IMR-90 (cell line): ENCODE data around the gene REV3L. TPM values are rescaled to one million over a fixed set of nuclear protein-coding genes. Genes with fewer than 3 reads are reported as not detected.

Experiments
- ATAC-seq: fragments of 200-7000 bp; cut with Tn5 transposase; 2 replicates; pipeline ENCODE4 v1.9.1; 2020; ENCODE audit warnings: low read depth, mild to moderate bottlenecking, moderate library complexity
- BruUV-seq: library from RNA; stranded (reverse); fragments of 400-500 nt; replicated peaks from 2 replicates; lab custom pipeline; 2021; lab: Mats Ljungman, UMichigan
- CTCF ChIA-PET: fragments of 300-600 bp; formaldehyde crosslinking; extraction: SDS; loops from one replicate; lab custom pipeline; 2021; ENCODE audit warnings: antibody characterized with exemption; lab: Yijun Ruan, JAX
- POLR2A ChIA-PET: fragments of 300-600 bp; sonication (Branson Sonifier 250); formaldehyde crosslinking; loops from one replicate; lab custom pipeline; 2022; ENCODE audit warnings: antibody characterized with exemption; ENCODE audit not compliant: unreplicated experiment; lab: Charles Lee
- DNase-seq: peaks from one replicate; pipeline ENCODE4 v3.0.0; 2013
- H2AFZ ChIP-seq: replicated peaks from 2 replicates; pipeline ENCODE3; 2013; ENCODE audit warnings: low read length, mild to moderate bottlenecking; ENCODE audit not compliant: poor library complexity
- H2AK5ac ChIP-seq: 2 replicates; pipeline ENCODE4 v1.6.1; 2013; ENCODE audit warnings: low read depth, low read length, inconsistent platforms
- H2AK9ac ChIP-seq: replicated peaks from 2 replicates; pipeline ENCODE3; 2013; ENCODE audit warnings: mild to moderate bottlenecking, low read depth, low read length, moderate library complexity; ENCODE audit not compliant: poor library complexity
- H2BK120ac ChIP-seq: 2 replicates; pipeline ENCODE4 v1.6.1; 2013; ENCODE audit warnings: low read depth, low read length, inconsistent platforms
- H2BK15ac ChIP-seq: 3 replicates; pipeline ENCODE4 v1.6.1; 2013; ENCODE audit warnings: low read depth, low read length, inconsistent platforms
- H2BK20ac ChIP-seq: 2 replicates; pipeline ENCODE4 v1.6.1; 2013; ENCODE audit warnings: low read depth, mild to moderate bottlenecking, inconsistent platforms, low read length, moderate library complexity
- H2BK5ac ChIP-seq: 2 replicates; pipeline ENCODE4 v1.6.1; 2013; ENCODE audit warnings: mild to moderate bottlenecking, low read depth, low read length, inconsistent platforms; ENCODE audit not compliant: poor library complexity, severe bottlenecking
- H3K14ac ChIP-seq: replicated peaks from 2 replicates; pipeline ENCODE4 v1.6.1; 2013; ENCODE audit warnings: low read depth, low read length, inconsistent platforms
- H3K18ac ChIP-seq: 2 replicates; pipeline ENCODE4 v1.6.1; 2013; ENCODE audit warnings: low read depth, low read length, control low read depth
- H3K23ac ChIP-seq: 2 replicates; pipeline ENCODE4 v1.6.1; 2013; ENCODE audit warnings: low read depth, low read length, inconsistent platforms
- H3K27ac ChIP-seq: 2 replicates; pipeline ENCODE4 v1.5.1; 2013; ENCODE audit warnings: mild to moderate bottlenecking, control low read depth, low read length; ENCODE audit not compliant: insufficient read depth
- H3K27me3 ChIP-seq: 2 replicates; pipeline ENCODE4 v1.6.1; 2013; ENCODE audit warnings: low read length; ENCODE audit not compliant: control insufficient read depth, insufficient read depth
- H3K36me3 ChIP-seq: 2 replicates; pipeline ENCODE4 v1.6.1; 2013; ENCODE audit warnings: low read length, mixed read lengths; ENCODE audit not compliant: control insufficient read depth, insufficient read depth
- H3K4ac ChIP-seq: 2 replicates; pipeline ENCODE4 v1.6.1; 2013; ENCODE audit warnings: low read depth, low read length, inconsistent platforms
- H3K4me1 ChIP-seq: 2 replicates; pipeline ENCODE4 v1.6.1; 2013; ENCODE audit warnings: low read length, mixed read lengths; ENCODE audit not compliant: control insufficient read depth, insufficient read depth
- H3K4me2 ChIP-seq: 2 replicates; pipeline ENCODE4 v1.6.1; 2013; ENCODE audit warnings: low read depth, mild to moderate bottlenecking, control low read depth, low read length, moderate library complexity
- H3K4me3 ChIP-seq: 2 replicates; pipeline ENCODE4 v1.5.1; 2013; ENCODE audit warnings: low read depth, mild to moderate bottlenecking, control low read depth, low read length, moderate library complexity; ENCODE audit not compliant: insufficient read depth
- H3K56ac ChIP-seq: 2 replicates; pipeline ENCODE4 v1.6.1; 2013; ENCODE audit warnings: low read length, inconsistent platforms; ENCODE audit not compliant: insufficient read depth; ENCODE audit errors: extremely low read depth
- H3K79me1 ChIP-seq, 2 experiments: 2 replicates each; pipeline ENCODE4 v1.6.1; 2013; ENCODE audit warnings: low read length in 2 of 2, inconsistent platforms in 1 of 2, low read depth in 1 of 2
- H3K9ac ChIP-seq: 2 replicates; pipeline ENCODE4 v1.6.1; 2013; ENCODE audit warnings: low read depth, low read length, control low read depth
- H3K9me1 ChIP-seq: 2 replicates; pipeline ENCODE4 v1.6.1; 2013; ENCODE audit warnings: low read length, inconsistent platforms; ENCODE audit not compliant: insufficient read depth
- H3K9me3 ChIP-seq: 2 replicates; pipeline ENCODE4 v1.6.1; 2013; ENCODE audit warnings: low read length; ENCODE audit not compliant: control insufficient read depth, insufficient read depth
- H4K20me1 ChIP-seq: 2 replicates; pipeline ENCODE4 v1.6.1; 2013; ENCODE audit warnings: low read length, inconsistent platforms; ENCODE audit not compliant: insufficient read depth
- H4K5ac ChIP-seq: 2 replicates; pipeline ENCODE4 v1.6.1; 2013; ENCODE audit warnings: mild to moderate bottlenecking, low read depth, low read length, control low read depth
- H4K8ac ChIP-seq, 2 experiments: 2 replicates each; pipeline ENCODE4 v1.6.1; 2013; ENCODE audit warnings: low read depth in 2 of 2, low read length in 2 of 2, control low read depth in 1 of 2, inconsistent platforms in 1 of 2
- H4K91ac ChIP-seq: 2 replicates; pipeline ENCODE4 v1.6.1; 2013; ENCODE audit warnings: low read depth, low read length, inconsistent platforms; ENCODE audit not compliant: insufficient read depth
- FOS ChIP-seq: fragments of 150-350 bp; IDR thresholded peaks from 2 replicates; pipeline ENCODE4 v1.6.1; 2016; ENCODE audit warnings: low read depth, low read length
- MAZ ChIP-seq: IDR thresholded peaks from 2 replicates; pipeline ENCODE4 v1.6.1; 2012; ENCODE audit warnings: low read depth, mild to moderate bottlenecking, low read length, improper control_type of control experiment, moderate library complexity, borderline replicate concordance
- NFE2L2 ChIP-seq: fragments of 150-350 bp; IDR thresholded peaks from 2 replicates; pipeline ENCODE4 v1.6.1; 2016; ENCODE audit warnings: low read depth, mild to moderate bottlenecking, low read length
- RFX5 ChIP-seq: IDR thresholded peaks from 2 replicates; pipeline ENCODE4 v1.8.0; 2012; ENCODE audit warnings: low read depth, mild to moderate bottlenecking, low read length, moderate library complexity
- WGBS, 2 experiments: methylation state at CpG; one replicate each; pipeline versions ENCODE4 v1.1.5 to v1.1.7; 2013; ENCODE audit warnings: missing lambda C conversion rate in 2 of 2; ENCODE audit not compliant: insufficient read length in 1 of 2; ENCODE audit errors: extremely low coverage in 2 of 2; 5-methylcytosine and 5-hydroxymethylcytosine counted together
- dilution Hi-C: fragments of 300-500 bp; cut with HindIII; formaldehyde crosslinking; loops from one replicate; pipeline ENCODE4 v1.14.3; 2018; ENCODE audit warnings: low sequenced_read_pairs; ENCODE audit not compliant: unreplicated experiment
- in situ Hi-C: fragments of 300-500 bp; cut with MboI; formaldehyde crosslinking; loops from 3 replicates; pipeline ENCODE4 v1.14.3; 2019; ENCODE audit warnings: low sequenced_read_pairs, inconsistent platforms, mixed read lengths
- intact Hi-C: fragments of 100-400 bp; cut with micrococcal nuclease; formaldehyde crosslinking; loops from 2 replicates; pipeline ENCODE4 v1.10.0; 2022
- polyA plus RNA-seq, 3 experiments: library from polyadenylated mRNA; depleted of rRNA; stranded (reverse); fragments of >200 nt; gene quantifications; 2 replicates each; pipeline ENCODE4 v1.2.3, GENCODE V29; 2012; ENCODE audit warnings: low replicate concordance in 1 of 3
- total RNA-seq: library from RNA; depleted of rRNA; stranded (reverse); fragments of >200 nt; gene quantifications from 2 replicates; pipeline ENCODE4 v1.2.3, GENCODE V29; 2012

Gene REV3L
- total and polyA plus RNA-seq, 2 of the 4 experiments (the other 2 are of a cell fraction), result 7.4 to 15.4 TPM

GRCh38 chr6:111263837-111264236, 219.2 kb downstream of the REV3L start:
- Histone ChIP-seq H3K9ac (no peak overlapping the region), H3K18ac (no peak overlapping the region), H3K23ac (no peak overlapping the region; the same call in 1 of the 2 replicates), H3K4me3 (no peak overlapping the region), H3K4me1 (peaks cover 14% of the 10 kb centered on the region), H2AK5ac (no peak overlapping the region), H3K14ac (0 out of 2 replicates have a peak overlapping the region, but pooled peaks have one; percentile 24), H3K9me3 (no peaks in the 10 kb centered on the region), H2AK9ac (no peak overlapping the region), H2BK120ac (no peak overlapping the region), H4K91ac (no peak overlapping the region), H4K20me1 (peaks cover 12% of the 10 kb centered on the region; the same call in 1 of the 2 replicates), H3K79me1 (peaks cover 19 to 60% of the 10 kb centered on the region in 2 experiments), H3K4me2 (peak overlapping the region; percentile 36; the same call in 1 of the 2 replicates), H2AFZ (no peak overlapping the region), H3K27me3 (no peaks in the 10 kb centered on the region), H3K9me1 (peaks cover 3% of the 10 kb centered on the region; the same call in 1 of the 2 replicates), H3K56ac (no peak overlapping the region), H4K8ac (no peak overlapping the region), H4K5ac (no peak overlapping the region), H2BK20ac (no peak overlapping the region), H3K4ac (no peak overlapping the region; the same call in 1 of the 2 replicates), H2BK15ac (no peak overlapping the region), H2BK5ac (peak overlapping the region; percentile 48), H3K27ac (no peak overlapping the region), H3K36me3 (peaks cover 13% of the 10 kb centered on the region)
- BruUV-seq, result no TSS peak
- DNase-seq (peak; percentile 85), ATAC-seq (no peak; the same call in 1 of the 2 replicates)
- in situ Hi-C loops, result loop anchor here (10.0 kb wide), 1 partner anchor 201 kb away; no protein-coding TSS in a partner anchor
- intact Hi-C loops, result no loop called here
- no peak for TF ChIP-seq NFE2L2
- peak; percentile 85 for TF ChIP-seq MAZ
- TF ChIP-seq FOS, result peak; percentile 85
- TF ChIP-seq RFX5, result no peak
- WGBS, 2 experiments, result 90% methylated on average over 2 of the region's 4 CpGs; no CpG with 5 or more reads in 1 of the 2 experiments
- dilution Hi-C loops, result no loop called here
- ChIA-PET CTCF (interaction anchor here (0.6 kb wide), 1 partner anchor 26 kb away, joined by 3 read pairs; no protein-coding TSS in a partner anchor), POLR2A (no interaction called here)
